DND-41 (cell line): ENCODE results near the gene ELF4.

ENCODE experiments used
- CTCF ChIP-seq: IDR thresholded peaks from 2 replicates; pipeline ENCODE4 v1.5.1; 2012; ENCODE audit warnings: borderline replicate concordance, low read length, moderate library complexity, mild to moderate bottlenecking; ENCODE audit not compliant: poor library complexity, severe bottlenecking; ENCODE audit errors: extremely low read depth
- EZH2 ChIP-seq: IDR thresholded peaks from 3 replicates; pipeline ENCODE4 v1.6.1; 2012; ENCODE audit warnings: borderline replicate concordance, low read depth, mild to moderate bottlenecking, moderate library complexity, low read length, inconsistent platforms; ENCODE audit not compliant: severe bottlenecking

- TF ChIP-seq CTCF = no peak
- no peak for TF ChIP-seq EZH2
These were observed 3.9 kb upstream of the ELF4 start for GRCh38 chrX:130114141-130114588.
